OCI-LY1 (cell line): ENCODE results near the gene NSL1.

Experiments
- H2AFZ ChIP-seq: fragments of 200-600 bp; sonication (generic), shearing (Covaris generic); 2 replicates; pipeline ENCODE4 v1.6.0; 2014; ENCODE audit warnings: antibody characterized with exemption, mild to moderate bottlenecking, low read length
- H3F3A ChIP-seq: fragments of 200-600 bp; sonication (generic), shearing (Covaris generic); 2 replicates; pipeline ENCODE4 v1.6.0; 2014; ENCODE audit warnings: mild to moderate bottlenecking, antibody characterized with exemption, low read length, moderate library complexity; ENCODE audit not compliant: insufficient read depth
- H3K27ac ChIP-seq: fragments of 200-600 bp; sonication (generic); 2 replicates; pipeline ENCODE4 v1.5.1; 2014; ENCODE audit warnings: low read length, mixed run types, mild to moderate bottlenecking, low read depth; ENCODE audit not compliant: poor library complexity, severe bottlenecking
- H3K27me3 ChIP-seq: fragments of 200-600 bp; sonication (generic); 2 replicates; pipeline ENCODE4 v1.6.0; 2014; ENCODE audit warnings: antibody characterized with exemption, mild to moderate bottlenecking, low read length, moderate library complexity; ENCODE audit not compliant: insufficient read depth
- H3K36me3 ChIP-seq: fragments of 200-600 bp; sonication (generic); 2 replicates; pipeline ENCODE4 v1.6.1; 2014; ENCODE audit warnings: mild to moderate bottlenecking, antibody characterized with exemption, low read length, moderate library complexity, mixed read lengths; ENCODE audit not compliant: insufficient read depth
- H3K4me1 ChIP-seq: fragments of 200-600 bp; sonication (generic); 2 replicates; pipeline ENCODE4 v1.5.1; 2014; ENCODE audit warnings: mild to moderate bottlenecking, low read length, moderate library complexity; ENCODE audit not compliant: insufficient read depth, severe bottlenecking
- H3K4me2 ChIP-seq: fragments of 200-600 bp; sonication (generic), shearing (Covaris generic); 2 replicates; pipeline ENCODE4 v1.6.1; 2014; ENCODE audit warnings: low read length
- H3K4me3 ChIP-seq: fragments of 200-600 bp; sonication (generic); 2 replicates; pipeline ENCODE4 v1.5.1; 2014; ENCODE audit warnings: low read length, low read depth, mild to moderate bottlenecking, mixed read lengths; ENCODE audit not compliant: poor library complexity, severe bottlenecking
- H3K79me2 ChIP-seq: fragments of 200-600 bp; shearing (Covaris generic); 2 replicates; pipeline ENCODE4 v1.6.1; 2016; ENCODE audit warnings: mixed run types, low read length, mixed read lengths; ENCODE audit not compliant: insufficient read depth
- H3K9ac ChIP-seq: fragments of 200-600 bp; sonication (generic), shearing (Covaris generic); 2 replicates; pipeline ENCODE4 v1.6.1; 2014; ENCODE audit warnings: mild to moderate bottlenecking, low read length, mixed read lengths
- H3K9me2 ChIP-seq: fragments of 200-600 bp; sonication (generic), shearing (Covaris generic); 2 replicates; pipeline ENCODE4 v1.6.1; 2014; ENCODE audit warnings: low read depth, mild to moderate bottlenecking, low read length, mixed read lengths
- H3K9me3 ChIP-seq: fragments of 200-600 bp; shearing (Covaris generic); 2 replicates; pipeline ENCODE4 v1.6.1; 2014; ENCODE audit warnings: low read length, mixed read lengths
- H4K20me1 ChIP-seq: fragments of 200-600 bp; sonication (generic), shearing (Covaris generic); 2 replicates; pipeline ENCODE4 v1.6.0; 2016; ENCODE audit warnings: mild to moderate bottlenecking, low read length; ENCODE audit not compliant: insufficient read depth
- EZH2 ChIP-seq: fragments of 200-600 bp; sonication (generic), shearing (Covaris generic); IDR thresholded peaks from 2 replicates; pipeline ENCODE4 v1.8.0; 2017; ENCODE audit warnings: borderline replicate concordance, mixed run types, mild to moderate bottlenecking, antibody characterized with exemption, low read length, moderate library complexity, mixed read lengths
- TF ChIP-seq, protein P1 (sequence below): fragments of 200-600 bp; sonication (generic), shearing (Covaris generic); IDR thresholded peaks from 2 replicates; pipeline ENCODE4 v1.5.1; 2017; ENCODE audit warnings: mild to moderate bottlenecking, antibody characterized with exemption, low read length, moderate library complexity, mixed read lengths

The NSL1 gene

DNA sequence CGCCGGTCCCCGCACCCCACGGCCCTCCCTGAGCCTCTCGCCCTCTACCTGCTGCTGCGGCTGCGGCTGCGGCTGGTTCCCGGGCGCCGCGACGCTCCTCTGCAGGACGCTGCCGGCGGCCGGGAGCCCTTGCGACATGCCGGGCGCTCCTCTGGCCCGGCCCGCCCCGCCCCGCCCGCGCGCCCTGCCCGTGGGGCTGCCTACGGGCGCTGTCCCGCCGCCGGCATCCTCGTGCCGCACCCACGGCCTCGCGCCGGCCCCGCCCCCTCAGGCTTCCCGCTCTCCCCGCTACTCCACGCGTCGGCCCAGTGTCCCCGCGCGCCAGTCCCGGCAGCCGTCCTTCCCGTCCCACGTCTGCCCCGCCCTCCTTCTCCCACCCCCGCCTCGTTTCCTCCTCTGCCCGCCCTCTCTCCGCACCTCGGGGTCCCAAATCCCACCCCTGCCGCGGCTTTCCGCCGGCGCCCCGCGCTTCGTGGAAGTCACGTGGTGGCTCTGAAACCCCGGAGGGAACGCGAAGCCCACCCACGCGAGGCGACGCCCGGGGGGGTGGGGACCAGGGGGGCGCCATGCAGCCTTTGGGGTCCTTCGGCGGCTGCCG lies 91.9 kb downstream of the NSL1 start, which contains the start of gene BATF3:
Gene BATF3 (minus strand): TSS at position 216 of the 598 bp plus-strand sequence. CDS start 78 bp downstream, at position 138.
- Histone ChIP-seq H3K9me3 (no peaks in the 10 kb centered on the region), H3K9me2 (no peaks in the 10 kb centered on the region), H3K9ac (peak within 1 kb of the TSS; percentile 15; the same call in 1 of the 2 replicates), H3K27ac (no peak within 1 kb of the TSS), H3K36me3 (no peaks in the 10 kb centered on the region), H3K27me3 (peaks cover 20% of the 10 kb centered on the region; the same call in 1 of the 2 replicates), H3K4me1 (peaks cover 19% of the 10 kb centered on the region), H2AFZ (no peak within 1 kb of the TSS; the same call in 1 of the 2 replicates), H3K79me2 (no peaks in the 10 kb centered on the region), H4K20me1 (no peaks in the 10 kb centered on the region), H3K4me3 (peak within 1 kb of the TSS; percentile 58), H3K4me2 (peak within 1 kb of the TSS; percentile 75), H3F3A (no peaks in the 10 kb centered on the region)
- TF ChIP-seq, protein P1, sequence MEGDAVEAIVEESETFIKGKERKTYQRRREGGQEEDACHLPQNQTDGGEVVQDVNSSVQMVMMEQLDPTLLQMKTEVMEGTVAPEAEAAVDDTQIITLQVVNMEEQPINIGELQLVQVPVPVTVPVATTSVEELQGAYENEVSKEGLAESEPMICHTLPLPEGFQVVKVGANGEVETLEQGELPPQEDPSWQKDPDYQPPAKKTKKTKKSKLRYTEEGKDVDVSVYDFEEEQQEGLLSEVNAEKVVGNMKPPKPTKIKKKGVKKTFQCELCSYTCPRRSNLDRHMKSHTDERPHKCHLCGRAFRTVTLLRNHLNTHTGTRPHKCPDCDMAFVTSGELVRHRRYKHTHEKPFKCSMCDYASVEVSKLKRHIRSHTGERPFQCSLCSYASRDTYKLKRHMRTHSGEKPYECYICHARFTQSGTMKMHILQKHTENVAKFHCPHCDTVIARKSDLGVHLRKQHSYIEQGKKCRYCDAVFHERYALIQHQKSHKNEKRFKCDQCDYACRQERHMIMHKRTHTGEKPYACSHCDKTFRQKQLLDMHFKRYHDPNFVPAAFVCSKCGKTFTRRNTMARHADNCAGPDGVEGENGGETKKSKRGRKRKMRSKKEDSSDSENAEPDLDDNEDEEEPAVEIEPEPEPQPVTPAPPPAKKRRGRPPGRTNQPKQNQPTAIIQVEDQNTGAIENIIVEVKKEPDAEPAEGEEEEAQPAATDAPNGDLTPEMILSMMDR, result no peak
- no peak for TF ChIP-seq EZH2

DNA sequence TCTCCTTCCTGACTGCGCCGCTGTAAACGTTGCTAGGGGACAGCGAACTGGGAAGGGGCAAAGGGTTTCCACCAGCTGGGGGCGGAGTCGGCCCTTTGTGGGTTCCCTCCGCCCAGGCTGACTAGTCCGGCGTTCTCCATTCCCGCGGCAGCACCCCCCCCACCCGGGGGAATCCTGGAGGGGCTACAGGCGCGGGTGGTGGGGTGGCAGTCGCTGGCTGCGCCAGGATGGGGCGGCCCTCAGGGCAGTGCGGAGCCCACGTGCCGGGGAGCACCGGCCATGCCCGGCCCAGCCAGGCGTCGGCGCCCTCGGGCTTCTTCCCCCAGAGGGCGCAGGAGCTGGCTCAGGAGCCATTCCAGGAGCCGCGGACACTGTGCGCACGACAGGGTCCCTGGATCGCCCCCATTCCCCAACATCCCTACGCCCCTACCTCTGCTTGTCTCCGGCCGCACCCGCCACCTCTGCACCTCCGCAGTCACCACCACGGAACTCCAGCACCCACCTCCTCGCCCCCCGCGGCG lies 92.4 kb downstream of the NSL1 start:
- Histone ChIP-seq H3K9me2 (no peaks in the 10 kb centered on the region), H3K36me3 (no peaks in the 10 kb centered on the region), H3K9me3 (no peaks in the 10 kb centered on the region), H3K4me3 (peak overlapping the region; percentile 58), H4K20me1 (no peaks in the 10 kb centered on the region), H3K9ac (peak overlapping the region; percentile 15; the same call in 1 of the 2 replicates), H3K4me2 (peak overlapping the region; percentile 75), H3K4me1 (peaks cover 19% of the 10 kb centered on the region), H2AFZ (no peak overlapping the region; the same call in 1 of the 2 replicates), H3F3A (no peaks in the 10 kb centered on the region), H3K27ac (no peak overlapping the region), H3K27me3 (peaks cover 20% of the 10 kb centered on the region; the same call in 1 of the 2 replicates), H3K79me2 (no peaks in the 10 kb centered on the region)
- no peak for TF ChIP-seq EZH2
- TF ChIP-seq, protein P1, result peak; percentile 63

DNA sequence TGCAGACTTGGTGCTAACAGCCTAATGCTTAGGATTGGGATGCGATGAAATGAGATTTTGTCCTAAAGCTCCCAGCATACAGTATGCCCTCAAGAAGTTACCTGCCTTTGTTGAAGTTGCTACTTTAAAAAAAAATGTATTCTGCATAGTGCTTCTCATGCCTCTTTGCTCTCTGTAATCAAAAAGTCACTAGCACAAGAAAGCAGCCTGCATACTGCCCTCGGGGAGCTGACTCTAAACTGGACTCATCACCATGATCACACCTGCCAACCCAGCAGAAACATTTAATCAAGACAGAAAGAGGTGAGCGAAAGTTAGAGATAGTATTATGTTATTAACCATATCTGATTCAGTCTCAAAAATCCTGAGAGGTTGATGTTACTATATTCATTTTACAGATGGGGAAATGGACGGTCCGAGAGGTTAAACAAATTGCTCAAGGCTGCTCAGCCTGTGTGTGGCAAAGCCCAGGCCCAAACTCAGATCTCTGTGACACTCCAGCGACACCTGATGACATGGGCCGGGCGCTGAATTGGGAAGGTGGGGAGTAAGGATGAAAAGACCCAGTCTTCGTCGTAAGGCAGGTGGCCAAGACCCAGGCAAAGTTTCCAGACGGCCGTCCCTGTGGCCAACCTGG lies 93.0 kb downstream of the NSL1 start:
- Histone ChIP-seq H3K27ac (no peak overlapping the region), H3K27me3 (peaks cover 20% of the 10 kb centered on the region; the same call in 1 of the 2 replicates)

More for the DNA sequence above, 93.0 kb downstream of the NSL1 start:
- Histone ChIP-seq H3K9me2 (no peaks in the 10 kb centered on the region), H2AFZ (no peak overlapping the region; the same call in 1 of the 2 replicates), H3K4me3 (peak overlapping the region; percentile 58), H3K79me2 (no peaks in the 10 kb centered on the region), H4K20me1 (no peaks in the 10 kb centered on the region), H3K9me3 (no peaks in the 10 kb centered on the region), H3K4me1 (peaks cover 19% of the 10 kb centered on the region), H3F3A (no peaks in the 10 kb centered on the region), H3K4me2 (peak overlapping the region; percentile 75), H3K9ac (peak overlapping the region; percentile 15; the same call in 1 of the 2 replicates), H3K36me3 (no peaks in the 10 kb centered on the region)
- TF ChIP-seq EZH2, result no peak
- TF ChIP-seq, protein P1, result no peak
